Kidney (tissue), 14 donors: ENCODE data around the gene IQCC. TPM values are rescaled to one million over a fixed set of nuclear protein-coding genes. Genes with fewer than 3 reads are reported as not detected.

ENCODE experiments used
- DNase-seq, 5 donors: peaks; one replicate each; pipeline ENCODE4 v3.0.0-alpha.2; 2013 to 2020
- FAIRE-seq: peaks from 2 replicates; lab custom pipeline; 2012; peaks lifted over from hg19 to GRCh38; lab: Jason Lieb, UNC
- H3K27ac ChIP-seq, 2 donors: one replicate each; pipeline ENCODE4 v1.7.0; 2013; ENCODE audit warnings: low read depth in 2 of 2, low read length in 2 of 2, inconsistent platforms in 1 of 2
- H3K27me3 ChIP-seq: one replicate; pipeline ENCODE4 v1.7.1; 2013; ENCODE audit warnings: low read length, inconsistent platforms; ENCODE audit not compliant: control insufficient read depth, insufficient read depth
- H3K36me3 ChIP-seq, 3 donors: one replicate each; pipeline versions ENCODE4 v1.7.0 to v1.7.1; 2013; ENCODE audit warnings: low read length in 3 of 3, control low read depth in 1 of 3, inconsistent platforms in 1 of 3; ENCODE audit not compliant: insufficient read depth in 3 of 3, control insufficient read depth in 2 of 3
- H3K4me1 ChIP-seq, 3 donors: one replicate each; pipeline versions ENCODE4 v1.7.0 to v1.7.1; 2013; ENCODE audit warnings: low read length in 3 of 3, inconsistent platforms in 1 of 3, low read depth in 1 of 3; ENCODE audit not compliant: control insufficient read depth in 2 of 3, insufficient read depth in 2 of 3
- H3K4me3 ChIP-seq, 3 donors: one replicate each; pipeline versions ENCODE4 v1.7.0 to v1.8.1; 2013; ENCODE audit warnings: low read length in 3 of 3, control low read depth in 1 of 3, inconsistent platforms in 1 of 3
- H3K9ac ChIP-seq, 3 donors: one replicate each; pipeline versions ENCODE4 v1.7.0 to v1.7.1; 2013; ENCODE audit warnings: low read length in 3 of 3, control low read depth in 1 of 3, inconsistent platforms in 1 of 3
- H3K9me3 ChIP-seq, 3 donors: one replicate each; pipeline versions ENCODE4 v1.7.0 to v1.7.1; 2013; ENCODE audit warnings: low read length in 3 of 3, control low read depth in 1 of 3, inconsistent platforms in 1 of 3; ENCODE audit not compliant: control insufficient read depth in 2 of 3, insufficient read depth in 1 of 3
- CTCF ChIP-seq: IDR thresholded peaks from 3 replicates; pipeline ENCODE4 v1.5.1; 2012; ENCODE audit warnings: mild to moderate bottlenecking, moderate library complexity, borderline replicate concordance; ENCODE audit not compliant: insufficient read depth; ENCODE audit errors: extremely low read depth
- intact Hi-C: fragments of 100-400 bp; cut with DNase I; formaldehyde crosslinking; loops from one replicate; pipeline ENCODE4 v1.11.1; 2022
- polyA plus RNA-seq: library from polyadenylated mRNA; stranded (reverse); fragments of 350-450 nt; fragmentation: Illumina TruSeq; extraction: RNeasy Lipid Tissue Mini Kit (QIAGEN cat#74804); gene quantifications from one replicate; pipeline ENCODE4 v1.2.3, GENCODE V29; 2014; ENCODE audit warnings: low read depth, low replicate concordance; ENCODE audit not compliant: insufficient read depth
- total RNA-seq: library from RNA; stranded (reverse); fragmentation: NEBNext Ultra II Directional; extraction: Animal tissue kit (Norgen Biotek cat#: 25700); gene quantifications from one replicate; pipeline ENCODE4 v1.2.1, GENCODE V29; 2021
- donor health status: control.
- donor health status: control.
- donor health status: control.
- donor health status: control.
- donor health status: control.
- donor health status: DM: yes; HTN: yes; CAD: no.
- donor health status: Normal renal cell carcinoma (clear cell type).

The IQCC gene
- total and polyA plus RNA-seq, 2 donors from 2014 or later: 3.4 to 3.5 TPM

- H3K4me3 ChIP-seq: peak overlapping the region in 1 of 3 donors; percentile 44
- peak overlapping the region; percentile 86 to 89 for H3K27ac ChIP-seq
- peaks cover 0 to 26% (median 9%) of the 10 kb centered on the region in 3 donors for H3K4me1 ChIP-seq
- H3K9ac ChIP-seq: peak overlapping the region in 1 of 3 donors; percentile 69
- H3K36me3 ChIP-seq: no peaks in the 10 kb centered on the region
- no peaks in the 10 kb centered on the region for H3K9me3 ChIP-seq
- H3K27me3 ChIP-seq: no peaks in the 10 kb centered on the region
- intact Hi-C loops: no loop called here
- DNase-seq: peak; percentile 89 to 94 (median 90)
- FAIRE-seq: no peak
- peak; percentile 80 for TF ChIP-seq CTCF
Measured at GRCh38 chr1:32247983-32248889, 42.8 kb downstream of the IQCC start.

GRCh38 chr1:32249831-32250525, 44.5 kb downstream of the IQCC start:
- peak overlapping the region; percentile 50 to 71 for H3K27ac ChIP-seq
- TF ChIP-seq CTCF: no peak
- peak; percentile 68 to 85 (median 80) for DNase-seq
- H3K9ac ChIP-seq: peak overlapping the region in 1 of 3 donors; percentile 40
- no peak for FAIRE-seq
- H3K36me3 ChIP-seq: no peaks in the 10 kb centered on the region
- H3K4me1 ChIP-seq: peaks cover 0 to 29% (median 9%) of the 10 kb centered on the region in 3 donors
- H3K4me3 ChIP-seq: no peak overlapping the region
- no peaks in the 10 kb centered on the region for H3K27me3 ChIP-seq
- intact Hi-C loops: no loop called here
- H3K9me3 ChIP-seq: no peaks in the 10 kb centered on the region

- H3K4me1 ChIP-seq: peaks cover 0 to 29% (median 9%) of the 10 kb centered on the region in 3 donors
- no peak within 1 kb of the TSS for H3K4me3 ChIP-seq
- no peak for TF ChIP-seq CTCF
- DNase-seq: peak in 1 of 5 donors; percentile 79
- H3K9me3 ChIP-seq: no peaks in the 10 kb centered on the region
- intact Hi-C loops: no loop called here
- no peaks in the 10 kb centered on the region for H3K27me3 ChIP-seq
- no peaks in the 10 kb centered on the region for H3K36me3 ChIP-seq
- H3K9ac ChIP-seq: peak within 1 kb of the TSS in 1 of 3 donors; percentile 40
- H3K27ac ChIP-seq: peak within 1 kb of the TSS; percentile 71 to 81
- FAIRE-seq: no peak
Measured at GRCh38 chr1:32250893-32251716, 45.6 kb downstream of the IQCC start, which contains the start of gene LCK. Gene LCK, plus strand, starts transcription at chr1:32251265. Its CDS starts 23,065 bp downstream, at chr1:32274330.
